H9 (cell line): ENCODE data around the gene ZDHHC9. TPM values are rescaled to one million over a fixed set of nuclear protein-coding genes. Genes with fewer than 3 reads are reported as not detected.

Experiments
- DNase-seq: peaks from one replicate; pipeline ENCODE4 v3.0.0-alpha.2; 2017
- H2AFZ ChIP-seq: one replicate; pipeline ENCODE4 v1.6.1; 2013; ENCODE audit warnings: mild to moderate bottlenecking, low read length, control low read depth, moderate library complexity
- H2AK5ac ChIP-seq: 2 replicates; pipeline ENCODE4 v1.6.1; 2013; ENCODE audit warnings: low read length, control low read depth, mixed read lengths; ENCODE audit not compliant: insufficient read length
- H2BK120ac ChIP-seq: one replicate; pipeline ENCODE4 v1.6.1; 2013; ENCODE audit warnings: low read depth, mild to moderate bottlenecking, low read length, control low read depth, inconsistent platforms; ENCODE audit not compliant: poor library complexity, severe bottlenecking
- H2BK12ac ChIP-seq: 2 replicates; pipeline ENCODE4 v1.6.1; 2013; ENCODE audit warnings: low read length, control low read depth, mixed read lengths, low read depth; ENCODE audit not compliant: insufficient read length
- H2BK15ac ChIP-seq: 2 replicates; pipeline ENCODE4 v1.6.1; 2013; ENCODE audit warnings: low read depth, low read length, control low read depth
- H2BK20ac ChIP-seq: one replicate; pipeline ENCODE4 v1.6.1; 2013; ENCODE audit warnings: low read depth, mild to moderate bottlenecking, low read length, control low read depth, inconsistent platforms; ENCODE audit not compliant: poor library complexity, severe bottlenecking
- H2BK5ac ChIP-seq: 2 replicates; pipeline ENCODE4 v1.6.1; 2013; ENCODE audit warnings: low read length, control low read depth, mixed read lengths; ENCODE audit not compliant: insufficient read length
- H3K14ac ChIP-seq: 2 replicates; pipeline ENCODE4 v1.6.1; 2013; ENCODE audit warnings: low read length, control low read depth; ENCODE audit not compliant: insufficient read depth
- H3K18ac ChIP-seq: 2 replicates; pipeline ENCODE4 v1.6.1; 2013; ENCODE audit warnings: low read depth, mild to moderate bottlenecking, mixed read lengths, low read length, control low read depth; ENCODE audit not compliant: insufficient read length
- H3K23ac ChIP-seq: 2 replicates; pipeline ENCODE4 v1.6.1; 2013; ENCODE audit warnings: low read length, control low read depth, mixed read lengths, low read depth; ENCODE audit not compliant: insufficient read length
- H3K23me2 ChIP-seq: 2 replicates; pipeline ENCODE4 v1.6.1; 2013; ENCODE audit warnings: low read depth, mild to moderate bottlenecking, mixed read lengths, low read length, control low read depth; ENCODE audit not compliant: insufficient read length, poor library complexity, severe bottlenecking
- H3K27ac ChIP-seq: 2 replicates; pipeline ENCODE4 v1.5.1; 2013; ENCODE audit warnings: low read length, control low read depth, mixed read lengths, low read depth; ENCODE audit not compliant: insufficient read length
- H3K27me3 ChIP-seq: 2 replicates; pipeline ENCODE4 v1.6.1; 2013; ENCODE audit warnings: low read length, control low read depth, inconsistent platforms; ENCODE audit not compliant: insufficient read depth
- H3K4ac ChIP-seq: 2 replicates; pipeline ENCODE4 v1.6.1; 2013; ENCODE audit warnings: low read depth, mild to moderate bottlenecking, control low read depth, inconsistent platforms, low read length, moderate library complexity
- H3K4me1 ChIP-seq: 2 replicates; pipeline ENCODE4 v1.6.1; 2013; ENCODE audit warnings: low read length, control low read depth, inconsistent platforms; ENCODE audit not compliant: insufficient read depth
- H3K4me2 ChIP-seq: 2 replicates; pipeline ENCODE4 v1.6.1; 2013; ENCODE audit warnings: low read length, control low read depth, mixed read lengths; ENCODE audit not compliant: insufficient read length, insufficient read depth
- H3K56ac ChIP-seq: 2 replicates; pipeline ENCODE4 v1.6.1; 2013; ENCODE audit warnings: low read depth, mild to moderate bottlenecking, mixed read lengths, low read length, control low read depth; ENCODE audit not compliant: insufficient read length
- H3K79me1 ChIP-seq: 2 replicates; pipeline ENCODE4 v1.6.1; 2013; ENCODE audit warnings: low read depth, mild to moderate bottlenecking, moderate library complexity, low read length, control low read depth, inconsistent platforms; ENCODE audit not compliant: insufficient read depth, poor library complexity, severe bottlenecking
- H3K79me2 ChIP-seq: 2 replicates; pipeline ENCODE4 v1.6.1; 2013; ENCODE audit warnings: low read length, control low read depth, inconsistent platforms; ENCODE audit not compliant: insufficient read depth
- H3K9ac ChIP-seq: 2 replicates; pipeline ENCODE4 v1.6.1; 2013; ENCODE audit warnings: low read length, control low read depth, mixed read lengths; ENCODE audit not compliant: insufficient read length; ENCODE audit errors: extremely low read depth
- H3K9me3 ChIP-seq: one replicate; pipeline ENCODE4 v1.6.1; 2013; ENCODE audit warnings: low read depth, low read length, inconsistent platforms; ENCODE audit not compliant: control insufficient read depth
- H3T11ph ChIP-seq: one replicate; pipeline ENCODE4 v1.6.1; 2013; ENCODE audit warnings: mild to moderate bottlenecking, low read length, control low read depth, inconsistent platforms
- H4K20me1 ChIP-seq: one replicate; pipeline ENCODE4 v1.6.1; 2013; ENCODE audit not compliant: control insufficient read depth, insufficient read length, insufficient read depth
- H4K5ac ChIP-seq: 2 replicates; pipeline ENCODE4 v1.6.1; 2013; ENCODE audit warnings: low read depth, mild to moderate bottlenecking, mixed read lengths, low read length, control low read depth; ENCODE audit not compliant: insufficient read length
- H4K8ac ChIP-seq: replicated peaks from 2 replicates; pipeline ENCODE4 v1.6.1; 2013; ENCODE audit warnings: low read length, control low read depth, mixed read lengths, low read depth; ENCODE audit not compliant: insufficient read length
- H4K91ac ChIP-seq: 2 replicates; pipeline ENCODE4 v1.6.1; 2013; ENCODE audit warnings: low read depth, mild to moderate bottlenecking, moderate library complexity, mixed read lengths, low read length, control low read depth; ENCODE audit not compliant: insufficient read length
- H3K27ac Mint-ChIP-seq, 3 experiments: 2 replicates in 2 of 3; 3 replicates in 1 of 3; pipeline ENCODE4 v1.8.0; 2020 to 2021; ENCODE audit warnings: mixed read lengths in 3 of 3, mild to moderate bottlenecking in 1 of 3, moderate library complexity in 1 of 3
- H3K27me3 Mint-ChIP-seq: 2 replicates; pipeline ENCODE4 v1.8.0; 2021; ENCODE audit warnings: low read depth, mild to moderate bottlenecking, moderate library complexity, mixed read lengths
- H3K36me3 Mint-ChIP-seq, 3 experiments: 2 replicates in 2 of 3; 3 replicates in 1 of 3; pipeline ENCODE4 v1.8.0; 2020 to 2021; ENCODE audit warnings: low read depth in 3 of 3, mixed read lengths in 3 of 3; ENCODE audit not compliant: insufficient read depth in 1 of 3
- H3K4me1 Mint-ChIP-seq, 2 experiments: 2 replicates each; pipeline ENCODE4 v1.8.0; 2020; ENCODE audit warnings: mixed read lengths in 2 of 2
- H3K4me3 Mint-ChIP-seq, 2 experiments: 2 replicates in 1 of 2; 3 replicates in 1 of 2; pipeline ENCODE4 v1.8.0; 2020 to 2021; ENCODE audit warnings: mild to moderate bottlenecking in 2 of 2, mixed read lengths in 2 of 2, moderate library complexity in 1 of 2
- H3K9me3 Mint-ChIP-seq, 2 experiments: 2 replicates in 1 of 2; 3 replicates in 1 of 2; pipeline ENCODE4 v1.8.0; 2020; ENCODE audit warnings: mild to moderate bottlenecking in 2 of 2, mixed read lengths in 2 of 2, moderate library complexity in 1 of 2
- WGBS: extraction: QIAGEN DNeasy Blood & Tissue Kit; methylation state at CpG from one replicate; pipeline ENCODE4 v1.1.7; 2013; ENCODE audit warnings: missing lambda C conversion rate, low lambda C conversion rate, mixed read lengths; ENCODE audit not compliant: insufficient read length; ENCODE audit errors: extremely low coverage; 5-methylcytosine and 5-hydroxymethylcytosine counted together
- total RNA-seq: library from RNA; stranded (reverse); gene quantifications from 2 replicates; pipeline ENCODE4 v1.2.1, GENCODE V29; 2021
- TF ChIP-seq, protein P1 (sequence below): fragments of 200-600 bp; sonication (generic); conservative IDR thresholded peaks from 3 replicates; pipeline ENCODE4 v1.8.0; 2021; ENCODE audit warnings: antibody characterized with exemption, mild to moderate bottlenecking

The ZDHHC9 gene
- total RNA-seq, 1 experiment from 2014 or later: 21.0 TPM

DNA sequence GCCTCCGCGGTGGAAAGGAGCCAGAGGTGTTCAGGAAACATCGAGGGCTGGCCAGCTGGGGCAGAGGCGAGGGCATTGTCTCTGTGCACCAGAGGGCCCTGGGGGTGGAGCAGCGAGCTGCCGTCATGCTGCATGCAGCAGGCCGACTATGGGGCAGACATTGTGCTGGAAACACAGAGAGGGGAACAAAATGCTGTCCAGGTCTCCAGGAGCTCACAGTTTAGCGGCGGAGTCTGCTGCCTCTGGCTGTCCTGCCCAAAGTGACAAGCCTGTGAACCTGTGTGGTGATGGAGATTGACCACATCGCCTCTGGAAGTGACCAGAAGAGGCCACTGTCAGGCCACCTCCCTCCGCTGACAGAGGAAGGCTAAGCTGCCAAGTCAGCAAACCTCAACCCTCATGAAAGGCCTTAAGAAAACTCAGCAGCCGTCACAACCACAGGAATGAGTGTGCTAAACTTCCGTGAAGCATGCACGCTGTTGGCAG lies 84.1 kb downstream of the ZDHHC9 start:
- H3K9me3 ChIP-seq: peaks cover 6% of the 10 kb centered on the region
- H3K4ac ChIP-seq: no peak overlapping the region
- H3K4me1 ChIP-seq: no peaks in the 10 kb centered on the region
- H3K79me1 ChIP-seq: no peaks in the 10 kb centered on the region
- no peaks in the 10 kb centered on the region; a peak in 1 of 7 replicates for H3K36me3 Mint-ChIP-seq
- H4K20me1 ChIP-seq: no peaks in the 10 kb centered on the region
- H3K23ac ChIP-seq: no peak overlapping the region
- no peak overlapping the region for H4K5ac ChIP-seq
- H3K18ac ChIP-seq: no peak overlapping the region
- TF ChIP-seq, protein P1, sequence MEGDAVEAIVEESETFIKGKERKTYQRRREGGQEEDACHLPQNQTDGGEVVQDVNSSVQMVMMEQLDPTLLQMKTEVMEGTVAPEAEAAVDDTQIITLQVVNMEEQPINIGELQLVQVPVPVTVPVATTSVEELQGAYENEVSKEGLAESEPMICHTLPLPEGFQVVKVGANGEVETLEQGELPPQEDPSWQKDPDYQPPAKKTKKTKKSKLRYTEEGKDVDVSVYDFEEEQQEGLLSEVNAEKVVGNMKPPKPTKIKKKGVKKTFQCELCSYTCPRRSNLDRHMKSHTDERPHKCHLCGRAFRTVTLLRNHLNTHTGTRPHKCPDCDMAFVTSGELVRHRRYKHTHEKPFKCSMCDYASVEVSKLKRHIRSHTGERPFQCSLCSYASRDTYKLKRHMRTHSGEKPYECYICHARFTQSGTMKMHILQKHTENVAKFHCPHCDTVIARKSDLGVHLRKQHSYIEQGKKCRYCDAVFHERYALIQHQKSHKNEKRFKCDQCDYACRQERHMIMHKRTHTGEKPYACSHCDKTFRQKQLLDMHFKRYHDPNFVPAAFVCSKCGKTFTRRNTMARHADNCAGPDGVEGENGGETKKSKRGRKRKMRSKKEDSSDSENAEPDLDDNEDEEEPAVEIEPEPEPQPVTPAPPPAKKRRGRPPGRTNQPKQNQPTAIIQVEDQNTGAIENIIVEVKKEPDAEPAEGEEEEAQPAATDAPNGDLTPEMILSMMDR: no peak
- no peak overlapping the region for H3K9ac ChIP-seq
- no peak overlapping the region for H2AFZ ChIP-seq
- no peaks in the 10 kb centered on the region for H3K27me3 ChIP-seq
- peaks cover under 1% of the 10 kb centered on the region for H3K23me2 ChIP-seq
- peaks cover 0 to 62% of the 10 kb centered on the region in 2 experiments; a peak in 2 of 5 replicates for H3K9me3 Mint-ChIP-seq
- 0 out of 2 replicates have a peak, but pooled peaks cover 3% of the 10 kb centered on the region for H3K27me3 Mint-ChIP-seq
- WGBS: no CpG with 5 or more reads among the region's 14 CpGs
- H2BK5ac ChIP-seq: no peak overlapping the region
- H3K27ac Mint-ChIP-seq: peak overlapping the region in 1 of 3 experiments; percentile 83; a peak in 2 of 7 replicates
- no peak for DNase-seq
- H3K4me2 ChIP-seq: no peak overlapping the region
- H3K4me3 Mint-ChIP-seq: no peak overlapping the region
- H3K27ac ChIP-seq: no peak overlapping the region
- no peak overlapping the region for H3T11ph ChIP-seq
- no peak overlapping the region for H3K56ac ChIP-seq
- H2BK12ac ChIP-seq: no peak overlapping the region
- no peak overlapping the region for H2AK5ac ChIP-seq
- H4K91ac ChIP-seq: no peak overlapping the region
- H3K4me1 Mint-ChIP-seq: peaks cover 0 to 6% of the 10 kb centered on the region in 2 experiments; a peak in 1 of 4 replicates
- no peak overlapping the region for H4K8ac ChIP-seq
- H2BK20ac ChIP-seq: no peak overlapping the region
- no peak overlapping the region; the same call in 1 of the 2 replicates for H3K14ac ChIP-seq
- no peak overlapping the region for H2BK15ac ChIP-seq
- H3K79me2 ChIP-seq: no peaks in the 10 kb centered on the region
- no peak overlapping the region for H2BK120ac ChIP-seq
